Measurements from ENCODE around the gene ZNF761.
"Not testable (repeated sequence)": the region's sequence is repeated elsewhere in the genome, so short reads cannot be mapped to it uniquely, and the experiment has no call there.

DNA sequence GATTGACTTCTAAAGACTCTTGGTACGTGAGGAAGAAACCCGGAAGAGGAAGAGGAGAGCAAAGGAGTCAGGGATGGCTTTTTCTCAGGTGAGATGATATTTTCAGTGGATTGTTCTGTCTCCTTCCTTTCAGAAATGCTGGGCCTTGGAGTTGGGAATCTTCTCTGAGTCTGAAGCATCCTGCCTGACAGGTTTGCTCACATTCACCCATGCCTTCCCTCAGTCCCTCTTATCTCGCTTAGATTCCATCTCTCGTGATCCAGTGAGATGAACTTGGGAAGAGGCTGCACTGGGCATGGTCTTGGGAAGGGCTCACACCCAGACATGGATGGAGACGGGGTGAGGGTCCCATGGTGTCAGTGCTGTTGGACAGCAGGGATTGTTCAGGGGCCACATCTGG lies 15.4 kb downstream of the ZNF761 start:
- TF ChIP-seq, protein P1, sequence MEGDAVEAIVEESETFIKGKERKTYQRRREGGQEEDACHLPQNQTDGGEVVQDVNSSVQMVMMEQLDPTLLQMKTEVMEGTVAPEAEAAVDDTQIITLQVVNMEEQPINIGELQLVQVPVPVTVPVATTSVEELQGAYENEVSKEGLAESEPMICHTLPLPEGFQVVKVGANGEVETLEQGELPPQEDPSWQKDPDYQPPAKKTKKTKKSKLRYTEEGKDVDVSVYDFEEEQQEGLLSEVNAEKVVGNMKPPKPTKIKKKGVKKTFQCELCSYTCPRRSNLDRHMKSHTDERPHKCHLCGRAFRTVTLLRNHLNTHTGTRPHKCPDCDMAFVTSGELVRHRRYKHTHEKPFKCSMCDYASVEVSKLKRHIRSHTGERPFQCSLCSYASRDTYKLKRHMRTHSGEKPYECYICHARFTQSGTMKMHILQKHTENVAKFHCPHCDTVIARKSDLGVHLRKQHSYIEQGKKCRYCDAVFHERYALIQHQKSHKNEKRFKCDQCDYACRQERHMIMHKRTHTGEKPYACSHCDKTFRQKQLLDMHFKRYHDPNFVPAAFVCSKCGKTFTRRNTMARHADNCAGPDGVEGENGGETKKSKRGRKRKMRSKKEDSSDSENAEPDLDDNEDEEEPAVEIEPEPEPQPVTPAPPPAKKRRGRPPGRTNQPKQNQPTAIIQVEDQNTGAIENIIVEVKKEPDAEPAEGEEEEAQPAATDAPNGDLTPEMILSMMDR (conservative IDR thresholded peaks at IDR 0.05), result not testable (repeated sequence)
- TF ChIP-seq EZH2 (IDR thresholded peaks at IDR 0.05; ENCODE audit: low read depth), result not testable (repeated sequence)

Data from PC-9 (cell line).